K562 (cell line): ENCODE results near the gene LRGUK. TPM values are rescaled to one million over a fixed set of nuclear protein-coding genes. Genes with fewer than 3 reads are reported as not detected.

Experiments used
- CEBPG ChIP-seq, 3 experiments: fragments of 200-800 bp in 1 of 3; sonication (Bioruptor generic) in 1 of 3; sonication (generic) in 1 of 3; formaldehyde crosslinking in 1 of 3; IDR thresholded peaks in 2 of 3; conservative IDR thresholded peaks in 1 of 3; 2 replicates each; pipeline versions ENCODE4 v1.6.1 to v1.8.0; 2016 to 2022; ENCODE audit warnings: missing compliant biosample characterization in 2 of 3, missing genetic modification characterization in 2 of 3, mild to moderate bottlenecking in 1 of 3, missing genetic modification reagents in 1 of 3
- FOSL1 ChIP-seq: fragments of 200-800 bp; sonication (Bioruptor generic); conservative IDR thresholded peaks from 2 replicates; pipeline ENCODE4 v1.6.1; 2016; ENCODE audit warnings: missing genetic modification characterization, missing compliant biosample characterization
- GABPB1 ChIP-seq: sonication (generic); formaldehyde crosslinking; IDR thresholded peaks from 2 replicates; pipeline ENCODE4 v1.8.0; 2022; ENCODE audit warnings: mild to moderate bottlenecking, missing genetic modification reagents
- MAFF ChIP-seq: IDR thresholded peaks from 2 replicates; pipeline ENCODE4 v1.6.1; 2012; ENCODE audit warnings: low read length, improper control_type of control experiment
- MGA ChIP-seq: fragments of 450-650 bp; IDR thresholded peaks from 2 replicates; pipeline ENCODE4 v1.6.1; 2016; ENCODE audit warnings: mild to moderate bottlenecking, moderate library complexity
- RCOR1 ChIP-seq, 2 experiments: IDR thresholded peaks; 2 replicates each; pipeline ENCODE4 v1.6.1; 2012; ENCODE audit warnings: low read depth in 2 of 2, low read length in 2 of 2, borderline replicate concordance in 1 of 2, improper control_type of control experiment in 1 of 2
- RREB1 ChIP-seq: fragments of 250-450 bp; sonication (Bioruptor Pico); IDR thresholded peaks from 2 replicates; pipeline ENCODE4 v1.4.0; 2020
- ZBED1 ChIP-seq: IDR thresholded peaks from 2 replicates; pipeline ENCODE4 v1.6.1; 2014
- polyA plus RNA-seq, 8 experiments: library from polyadenylated mRNA; depleted of rRNA in 4 of 8; stranded (reverse) in 5 of 8; unstranded in 3 of 8; fragments of >200 nt; fragmentation: Nextera tagmentation in 2 of 8; fragmentation: Illumina TruSeq in 1 of 8; extraction: Ambion mirVana in 2 of 8; extraction: Trizol in 1 of 8; gene quantifications; 2 replicates each; pipeline versions ENCODE4 v1.2.1 to v1.2.3, GENCODE V29; 2011 to 2014; ENCODE audit warnings: inconsistent platforms in 1 of 8, missing spikeins in 1 of 8
- total RNA-seq, 7 experiments: library from RNA; depleted of rRNA in 6 of 7; stranded (reverse); fragments of >200 nt in 6 of 7; fragmentation: Illumina TruSeq in 2 of 7; extraction: Trizol in 2 of 7; gene quantifications; 2 replicates each; pipeline versions ENCODE4 v1.2.1 to v1.2.3, GENCODE V29; 2011 to 2021; ENCODE audit warnings: low replicate concordance in 1 of 7

The LRGUK gene
- total and polyA plus RNA-seq, 9 of the 15 experiments (the other 6 are each of a cell fraction or from before 2014, with no cell fraction given), result 0.04 to 0.33 (median 0.18) TPM

- TF ChIP-seq MGA, result 0 out of 2 replicates have a peak, but pooled peaks have one; percentile 17
- peak; percentile 90; the same call in 1 of the 2 replicates for TF ChIP-seq RREB1 (CRISPR knock-in tag)
- no peak for TF ChIP-seq GABPB1
- TF ChIP-seq FOSL1, result peak; percentile 84
- no peak for TF ChIP-seq ZBED1
- TF ChIP-seq RCOR1 (IDR thresholded peaks at IDR 0.05; ENCODE audit: borderline replicate concordance in 1 of 2, low read depth in 2 of 2, low read length in 2 of 2), result peak in 1 of 2 experiments; percentile 95; a peak in 3 of 4 replicates
- TF ChIP-seq CEBPG (CRISPR knock-in tag; IDR thresholded peaks at IDR 0.05), result no peak
- TF ChIP-seq CEBPG (tag; conservative IDR thresholded peaks at IDR 0.05 in 1 of 2, IDR thresholded peaks at IDR 0.05 in 1 of 2), result peak; percentile 26 to 82; a peak in 3 of 4 replicates
- TF ChIP-seq MAFF, result peak; percentile 67; the same call in 1 of the 2 replicates
Measured at GRCh38 chr7:134212576-134213546, 85.7 kb downstream of the LRGUK start (continued).
